Kidney (tissue), 14 donors: ENCODE data around the gene SPATA31E1. TPM values are rescaled to one million over a fixed set of nuclear protein-coding genes. Genes with fewer than 3 reads are reported as not detected.
A peak's percentile ranks its signal among the peaks of the same experiment; 100 is the strongest.

Experiments
- DNase-seq, 5 donors: peaks; one replicate each; pipeline ENCODE4 v3.0.0-alpha.2; 2013 to 2020
- FAIRE-seq: peaks from 2 replicates; lab custom pipeline; 2012; peaks lifted over from hg19 to GRCh38; lab: Jason Lieb, UNC
- H3K27ac ChIP-seq, 2 donors: one replicate each; pipeline ENCODE4 v1.7.0; 2013; ENCODE audit warnings: low read depth in 2 of 2, low read length in 2 of 2, inconsistent platforms in 1 of 2
- H3K27me3 ChIP-seq: one replicate; pipeline ENCODE4 v1.7.1; 2013; ENCODE audit warnings: low read length, inconsistent platforms; ENCODE audit not compliant: control insufficient read depth, insufficient read depth
- H3K36me3 ChIP-seq, 3 donors: one replicate each; pipeline versions ENCODE4 v1.7.0 to v1.7.1; 2013; ENCODE audit warnings: low read length in 3 of 3, control low read depth in 1 of 3, inconsistent platforms in 1 of 3; ENCODE audit not compliant: insufficient read depth in 3 of 3, control insufficient read depth in 2 of 3
- H3K4me1 ChIP-seq, 3 donors: one replicate each; pipeline versions ENCODE4 v1.7.0 to v1.7.1; 2013; ENCODE audit warnings: low read length in 3 of 3, inconsistent platforms in 1 of 3, low read depth in 1 of 3; ENCODE audit not compliant: control insufficient read depth in 2 of 3, insufficient read depth in 2 of 3
- H3K4me3 ChIP-seq, 3 donors: one replicate each; pipeline versions ENCODE4 v1.7.0 to v1.8.1; 2013; ENCODE audit warnings: low read length in 3 of 3, control low read depth in 1 of 3, inconsistent platforms in 1 of 3
- H3K9ac ChIP-seq, 3 donors: one replicate each; pipeline versions ENCODE4 v1.7.0 to v1.7.1; 2013; ENCODE audit warnings: low read length in 3 of 3, control low read depth in 1 of 3, inconsistent platforms in 1 of 3
- H3K9me3 ChIP-seq, 3 donors: one replicate each; pipeline versions ENCODE4 v1.7.0 to v1.7.1; 2013; ENCODE audit warnings: low read length in 3 of 3, control low read depth in 1 of 3, inconsistent platforms in 1 of 3; ENCODE audit not compliant: control insufficient read depth in 2 of 3, insufficient read depth in 1 of 3
- CTCF ChIP-seq: IDR thresholded peaks from 3 replicates; pipeline ENCODE4 v1.5.1; 2012; ENCODE audit warnings: mild to moderate bottlenecking, moderate library complexity, borderline replicate concordance; ENCODE audit not compliant: insufficient read depth; ENCODE audit errors: extremely low read depth
- intact Hi-C: fragments of 100-400 bp; cut with DNase I; formaldehyde crosslinking; loops from one replicate; pipeline ENCODE4 v1.11.1; 2022
- polyA plus RNA-seq: library from polyadenylated mRNA; stranded (reverse); fragments of 350-450 nt; fragmentation: Illumina TruSeq; extraction: RNeasy Lipid Tissue Mini Kit (QIAGEN cat#74804); gene quantifications from one replicate; pipeline ENCODE4 v1.2.3, GENCODE V29; 2014; ENCODE audit warnings: low read depth, low replicate concordance; ENCODE audit not compliant: insufficient read depth
- total RNA-seq: library from RNA; stranded (reverse); fragmentation: NEBNext Ultra II Directional; extraction: Animal tissue kit (Norgen Biotek cat#: 25700); gene quantifications from one replicate; pipeline ENCODE4 v1.2.1, GENCODE V29; 2021
- donor health status: control.
- donor health status: control.
- donor health status: control.
- donor health status: control.
- donor health status: control.
- donor health status: DM: yes; HTN: yes; CAD: no.
- donor health status: Normal renal cell carcinoma (clear cell type).

Gene SPATA31E1
- total and polyA plus RNA-seq, 2 donors from 2014 or later: not detected

- TF ChIP-seq CTCF: no peak
- Histone ChIP-seq H3K27me3 (no peaks in the 10 kb centered on the region), H3K9ac (no peak overlapping the region), H3K4me1 (no peaks in the 10 kb centered on the region), H3K36me3 (no peaks in the 10 kb centered on the region), H3K4me3 (no peak overlapping the region), H3K9me3 (no peaks in the 10 kb centered on the region), H3K27ac (no peak overlapping the region)
- intact Hi-C loops: no loop called here
- FAIRE-seq: no peak
- DNase-seq: peak in 3 of 5 donors; percentile 5 to 46 (median 26)
Measured at GRCh38 chr9:87887661-87888480, 5.2 kb downstream of the SPATA31E1 start.

DNA sequence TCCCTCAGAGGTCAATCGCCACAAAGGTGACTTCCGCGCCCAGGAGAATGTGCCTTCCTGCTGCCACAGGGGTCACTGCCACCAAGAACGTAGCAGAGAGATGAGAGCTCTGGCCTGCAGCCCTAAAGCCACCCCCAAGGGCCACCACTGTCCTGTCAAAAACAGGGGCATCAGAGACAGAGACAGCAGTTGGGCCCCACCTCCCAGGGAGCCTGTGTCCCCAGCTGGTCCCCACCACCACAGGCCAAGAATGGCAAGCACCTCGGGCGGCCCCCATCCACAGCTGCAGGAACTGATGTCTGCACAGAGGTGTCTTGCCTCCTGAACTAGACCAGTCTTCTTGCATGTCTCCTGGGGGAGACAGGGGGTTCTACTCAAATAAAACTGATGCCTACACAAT lies 5.8 kb downstream of the SPATA31E1 start:
- H3K9me3 ChIP-seq: no peaks in the 10 kb centered on the region
- no peaks in the 10 kb centered on the region for H3K27me3 ChIP-seq
- TF ChIP-seq CTCF: no peak
- H3K36me3 ChIP-seq: no peaks in the 10 kb centered on the region
- H3K27ac ChIP-seq: no peak overlapping the region
- H3K4me3 ChIP-seq: no peak overlapping the region
- H3K9ac ChIP-seq: no peak overlapping the region
- H3K4me1 ChIP-seq: no peaks in the 10 kb centered on the region
- intact Hi-C loops: no loop called here
- DNase-seq: peak in 1 of 5 donors; percentile 12
- FAIRE-seq: no peak

DNA sequence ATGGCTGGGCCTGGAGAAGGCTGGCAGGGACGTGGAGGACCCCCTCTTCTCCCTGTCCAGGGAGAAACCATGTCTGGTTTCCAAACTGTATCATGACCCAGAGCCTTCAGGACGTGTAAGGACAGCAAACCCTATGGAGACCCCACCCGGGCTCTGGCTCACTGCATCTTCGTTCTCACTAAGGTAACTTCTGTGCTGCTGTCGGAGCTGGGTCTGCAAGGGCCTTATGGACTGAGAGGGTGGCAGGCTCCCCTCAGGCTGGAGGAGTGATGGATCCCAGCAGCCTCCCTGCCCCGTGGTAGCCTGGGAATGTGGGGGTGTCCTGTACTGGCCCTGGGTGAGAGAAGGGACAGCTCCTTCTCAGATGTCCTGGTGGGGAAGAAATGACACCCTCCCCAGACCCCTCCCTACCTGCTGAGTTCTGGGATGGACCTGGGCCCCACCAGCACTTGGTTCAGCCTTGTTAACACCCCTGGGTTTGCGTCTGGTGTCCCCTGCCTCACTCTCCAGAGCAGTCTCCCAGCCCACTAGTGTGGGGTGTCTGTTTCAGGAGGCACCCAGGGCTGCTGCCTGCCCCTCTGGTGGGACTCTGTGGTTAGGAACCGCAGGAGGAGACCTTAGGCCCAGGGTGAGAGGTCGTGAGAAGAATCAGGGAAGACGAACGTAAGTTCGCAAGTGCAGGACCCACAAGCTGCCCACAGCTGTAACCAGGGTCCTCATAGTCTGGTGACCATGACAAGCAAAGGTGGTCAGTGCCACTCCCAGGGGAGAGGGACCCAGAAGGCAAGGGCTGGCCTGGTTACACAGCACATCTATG lies 6.6 kb downstream of the SPATA31E1 start:
- Histone ChIP-seq H3K9me3 (no peaks in the 10 kb centered on the region), H3K9ac (no peak overlapping the region), H3K27ac (no peak overlapping the region), H3K4me3 (no peak overlapping the region), H3K36me3 (no peaks in the 10 kb centered on the region), H3K4me1 (no peaks in the 10 kb centered on the region), H3K27me3 (no peaks in the 10 kb centered on the region)
- intact Hi-C loops: no loop called here
- FAIRE-seq: no peak
- peak in 3 of 5 donors; percentile 7 to 46 (median 13) for DNase-seq
- no peak for TF ChIP-seq CTCF
